ENCODE data around the gene DCTN4.

DNA sequence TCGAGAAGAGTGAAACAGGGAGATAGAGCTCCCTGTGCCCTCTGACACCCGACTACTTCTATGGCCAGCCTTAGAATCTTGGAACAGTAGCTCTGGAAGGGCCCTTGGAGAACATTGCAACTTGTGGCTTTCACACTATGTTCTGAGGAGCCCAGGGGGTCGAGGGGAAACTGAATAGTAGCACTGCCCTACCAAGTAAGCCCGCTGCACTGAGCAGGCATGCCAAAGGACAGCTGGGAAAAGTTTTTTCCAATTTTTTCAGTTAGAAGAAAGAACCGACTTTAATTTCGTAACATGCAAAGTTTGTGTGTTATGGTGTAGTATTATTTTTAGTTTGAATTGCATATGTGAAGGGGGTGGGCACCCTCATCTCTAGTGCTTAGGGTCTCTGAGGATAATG lies 30.6 kb upstream of the DCTN4 start:
- TF ChIP-seq RAD21 (CRISPR knock-in tag; conservative IDR thresholded peaks at IDR 0.05 in 1 of 2, IDR thresholded peaks at IDR 0.05 in 1 of 2) (no peak), FOXM1 (IDR thresholded peaks at IDR 0.05; ENCODE audit: low read depth) (no peak), FOXM1 (CRISPR knock-in tag; IDR thresholded peaks at IDR 0.05; ENCODE audit: low read depth) (no peak), TEAD2 (tag; IDR thresholded peaks at IDR 0.05) (no peak), HBP1 (CRISPR knock-in tag; IDR thresholded peaks at IDR 0.05) (no peak), ZBTB8A (IDR thresholded peaks at IDR 0.05; ENCODE audit: partially characterized antibody) (no peak)
- TF ChIP-seq, protein P1, sequence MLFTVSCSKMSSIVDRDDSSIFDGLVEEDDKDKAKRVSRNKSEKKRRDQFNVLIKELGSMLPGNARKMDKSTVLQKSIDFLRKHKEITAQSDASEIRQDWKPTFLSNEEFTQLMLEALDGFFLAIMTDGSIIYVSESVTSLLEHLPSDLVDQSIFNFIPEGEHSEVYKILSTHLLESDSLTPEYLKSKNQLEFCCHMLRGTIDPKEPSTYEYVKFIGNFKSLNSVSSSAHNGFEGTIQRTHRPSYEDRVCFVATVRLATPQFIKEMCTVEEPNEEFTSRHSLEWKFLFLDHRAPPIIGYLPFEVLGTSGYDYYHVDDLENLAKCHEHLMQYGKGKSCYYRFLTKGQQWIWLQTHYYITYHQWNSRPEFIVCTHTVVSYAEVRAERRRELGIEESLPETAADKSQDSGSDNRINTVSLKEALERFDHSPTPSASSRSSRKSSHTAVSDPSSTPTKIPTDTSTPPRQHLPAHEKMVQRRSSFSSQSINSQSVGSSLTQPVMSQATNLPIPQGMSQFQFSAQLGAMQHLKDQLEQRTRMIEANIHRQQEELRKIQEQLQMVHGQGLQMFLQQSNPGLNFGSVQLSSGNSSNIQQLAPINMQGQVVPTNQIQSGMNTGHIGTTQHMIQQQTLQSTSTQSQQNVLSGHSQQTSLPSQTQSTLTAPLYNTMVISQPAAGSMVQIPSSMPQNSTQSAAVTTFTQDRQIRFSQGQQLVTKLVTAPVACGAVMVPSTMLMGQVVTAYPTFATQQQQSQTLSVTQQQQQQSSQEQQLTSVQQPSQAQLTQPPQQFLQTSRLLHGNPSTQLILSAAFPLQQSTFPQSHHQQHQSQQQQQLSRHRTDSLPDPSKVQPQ (CRISPR knock-in tag; IDR thresholded peaks at IDR 0.05; ENCODE audit: borderline replicate concordance) = no peak
